Occipital lobe (tissue), 2 donors: ENCODE data around the gene TCEANC2. TPM values are rescaled to one million over a fixed set of nuclear protein-coding genes. Genes with fewer than 3 reads are reported as not detected.
A peak's percentile ranks its signal among the peaks of the same experiment; 100 is the strongest.
"Not testable (repeated sequence)": the region's sequence is repeated elsewhere in the genome, so short reads cannot be mapped to it uniquely, and the experiment has no call there.

ENCODE experiments used
- DNase-seq: peaks from one replicate; lab custom pipeline; 2025; lab: John Stamatoyannopoulos, UW
- total RNA-seq: library from RNA; depleted of rRNA; stranded (reverse); fragments of >200 nt; gene quantifications from one replicate; pipeline ENCODE4 v1.2.3, GENCODE V29; 2014

TCEANC2 gene
- total RNA-seq, result 7.0 TPM

DNA sequence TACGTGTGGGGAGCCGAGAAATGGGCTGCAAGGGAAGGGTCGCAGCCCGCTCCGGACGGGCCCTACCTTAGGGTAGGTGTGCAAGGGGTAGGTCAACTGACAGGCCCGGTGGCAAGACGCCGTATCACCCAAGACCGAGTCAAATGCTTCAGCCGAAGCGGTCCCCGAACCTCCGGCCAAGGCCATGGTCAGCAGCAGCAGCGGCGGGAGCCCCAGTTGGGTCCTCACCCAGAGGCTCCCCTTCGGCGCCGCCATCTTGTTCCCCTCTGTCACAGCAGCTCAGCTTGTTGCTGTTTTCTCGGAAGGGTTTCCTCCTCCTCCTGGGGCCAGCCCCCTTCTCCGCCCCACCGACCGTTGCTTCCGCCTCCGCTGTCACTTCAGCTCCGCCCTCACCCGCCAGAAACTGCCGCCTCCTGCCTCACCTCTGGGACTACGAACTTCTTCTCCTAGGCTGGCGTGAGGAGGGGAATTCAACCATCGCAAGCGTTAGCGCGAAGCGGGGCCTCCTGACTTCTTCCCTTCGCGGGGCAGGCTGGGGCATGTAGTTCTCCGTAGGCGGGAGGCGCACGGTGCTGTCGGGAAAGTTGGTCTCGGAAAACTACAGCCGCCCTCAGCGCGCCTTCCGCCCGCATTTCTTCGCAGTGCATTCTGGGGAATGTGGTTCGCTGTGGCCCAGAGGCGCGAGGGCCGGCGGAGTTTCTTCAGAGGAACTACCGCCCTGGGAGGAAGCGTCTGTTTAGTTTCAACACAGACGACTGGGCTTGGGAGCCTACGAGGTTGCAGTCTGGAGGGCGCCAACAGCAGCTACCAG is at the start of gene TCEANC2, which contains the start of gene TMEM59:
Gene TCEANC2, plus strand, starts transcription at position 675 of the 811 bp plus-strand sequence. CDS start 815 bp downstream, outside the sequence.
Gene TMEM59, minus strand, starts transcription at position 271 of the 811 bp plus-strand sequence. Its CDS starts 16 bp downstream, at position 255.
- DNase-seq, result peak; percentile 99

DNA sequence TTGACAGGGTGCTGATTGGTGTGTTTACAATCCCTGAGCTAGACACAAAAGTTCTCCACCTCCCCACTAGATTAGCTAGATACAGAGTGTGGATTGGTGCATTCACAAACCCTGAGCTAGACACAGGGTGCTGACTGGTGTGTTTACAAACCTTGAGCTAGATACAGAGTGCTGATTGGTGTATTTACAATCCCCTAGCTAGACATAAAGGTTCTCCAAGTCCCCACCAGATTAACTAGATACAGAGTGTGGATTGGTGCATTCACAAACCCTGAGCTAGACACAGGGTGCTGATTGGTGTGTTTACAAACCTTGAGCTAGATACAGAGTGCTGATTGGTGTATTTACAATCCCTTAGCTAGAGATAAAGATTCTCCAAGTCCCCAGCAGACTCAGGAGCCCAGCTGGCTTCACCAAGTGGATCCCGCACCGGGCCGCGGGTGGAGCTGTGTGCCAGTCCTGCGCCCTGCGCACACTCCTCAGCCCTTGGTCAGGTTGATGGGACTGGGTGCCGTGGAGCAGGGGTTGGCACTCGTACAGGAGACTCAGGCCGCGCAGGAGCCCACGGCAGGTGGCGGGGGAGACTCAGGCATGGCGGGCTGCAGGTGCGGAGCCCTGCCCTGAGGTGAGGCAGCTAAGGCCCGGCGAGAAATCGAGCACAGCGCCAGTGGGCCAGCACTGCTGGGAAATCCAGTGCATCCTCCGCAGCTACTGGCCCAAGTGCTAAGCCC is 49.5 kb upstream of the TCEANC2 start:
- DNase-seq, result not testable (repeated sequence)

DNA sequence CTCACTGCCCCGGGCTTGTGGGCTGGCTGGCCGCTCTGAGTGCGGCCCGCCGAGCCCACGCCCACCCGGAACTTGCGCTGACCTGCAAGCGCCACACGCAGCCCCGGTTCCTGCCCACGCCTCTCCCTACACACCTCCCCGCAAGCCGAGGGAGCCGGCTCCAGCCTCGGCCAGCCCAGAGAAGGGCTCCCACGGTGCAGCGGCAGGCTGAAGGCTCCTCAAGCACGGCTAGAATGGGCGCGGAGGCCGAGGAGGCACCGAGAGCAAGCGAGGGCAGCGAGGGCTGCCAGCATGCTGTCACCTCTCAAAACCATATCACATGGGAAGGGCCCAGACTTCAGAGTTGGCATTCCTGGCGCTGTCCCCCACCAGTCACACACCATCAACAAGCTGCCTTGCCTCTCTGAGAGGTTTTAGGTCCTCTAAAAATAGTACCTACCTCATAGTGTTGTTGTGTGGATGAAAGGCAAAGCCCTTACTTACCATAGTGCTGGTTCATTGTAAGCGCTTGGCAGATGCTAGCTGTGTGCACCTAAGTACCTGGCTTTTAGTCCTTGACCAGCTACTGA is 48.8 kb upstream of the TCEANC2 start:
- DNase-seq, result no peak

DNA sequence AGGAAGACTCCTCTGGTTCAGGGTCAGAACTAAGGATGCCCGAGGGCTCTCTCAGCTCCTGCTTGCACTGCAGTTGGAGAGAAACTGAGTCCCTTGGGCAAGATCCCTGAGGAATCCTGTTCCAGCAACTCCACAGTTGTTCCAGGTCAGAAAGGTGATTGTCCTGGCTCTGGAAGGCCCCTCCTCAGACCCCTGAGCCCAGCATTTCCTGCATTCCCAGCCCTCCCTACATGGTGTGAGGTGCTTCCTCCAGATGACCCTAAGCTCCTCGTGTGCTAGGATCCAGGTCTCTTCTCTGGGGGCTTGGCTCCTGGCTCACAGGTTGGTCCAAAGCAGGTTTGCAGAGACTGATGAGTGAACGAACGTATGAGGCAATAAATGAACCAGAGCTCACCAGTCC is 46.9 kb upstream of the TCEANC2 start:
- no peak for DNase-seq

DNA sequence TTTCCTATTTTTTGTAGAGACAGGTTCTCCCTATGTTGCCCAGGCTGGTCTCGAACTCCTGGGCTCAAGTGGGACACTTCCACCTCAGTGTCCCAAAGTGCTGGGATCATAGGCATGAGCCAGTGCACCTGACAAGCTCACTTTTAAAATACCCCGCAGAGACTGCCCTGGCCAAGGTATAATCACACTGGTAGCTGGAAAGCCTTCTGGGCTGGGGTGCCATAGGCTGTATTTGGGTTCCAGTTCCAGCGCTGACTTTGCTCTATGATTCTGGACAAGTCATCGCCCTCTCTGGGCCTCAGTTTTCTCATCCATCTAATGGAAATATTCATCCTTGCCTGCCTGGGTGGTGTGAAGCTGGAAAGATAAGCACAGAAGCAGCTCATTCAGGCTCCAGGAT is 45.8 kb upstream of the TCEANC2 start:
- no peak for DNase-seq

DNA sequence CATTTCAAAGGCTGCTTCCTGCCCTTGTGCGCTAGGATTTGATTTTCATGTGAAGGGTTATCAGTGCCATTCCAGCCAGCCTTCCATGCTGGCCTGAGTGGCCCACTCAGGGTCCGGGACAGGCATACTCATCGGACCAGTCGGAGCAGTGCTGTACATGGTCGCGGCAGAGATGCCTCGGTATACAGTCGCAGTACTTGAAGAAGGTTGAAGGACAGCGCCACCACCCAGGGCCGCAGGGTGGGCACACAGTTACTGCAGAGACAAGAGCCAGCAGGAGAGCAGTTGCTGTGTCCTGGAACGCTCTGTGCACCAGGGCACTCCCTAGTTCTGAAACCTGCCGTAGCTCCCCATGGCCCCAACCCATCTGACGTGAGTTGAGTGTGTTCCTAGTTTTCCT is 44.5 kb upstream of the TCEANC2 start:
- DNase-seq, result no peak

DNA sequence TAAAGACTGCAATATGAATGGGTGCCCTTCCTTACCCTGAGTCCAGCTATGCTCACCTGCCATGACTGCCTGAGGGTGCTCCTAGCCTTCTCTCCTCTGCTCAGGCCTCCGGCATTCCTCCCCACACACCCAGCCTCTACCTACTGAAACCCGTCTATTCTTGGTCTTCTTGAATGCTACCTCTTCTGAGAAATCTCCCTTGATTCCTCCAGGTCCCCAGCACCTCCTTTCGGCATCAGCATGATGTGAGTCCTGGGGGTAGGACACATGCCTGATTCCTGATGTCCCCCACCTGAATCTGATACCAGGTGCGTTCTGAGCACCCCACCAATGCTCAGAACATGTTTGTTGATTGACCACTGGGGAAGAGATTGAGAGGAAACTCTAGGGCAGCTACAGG is 44.0 kb upstream of the TCEANC2 start:
- DNase-seq, result no peak

DNA sequence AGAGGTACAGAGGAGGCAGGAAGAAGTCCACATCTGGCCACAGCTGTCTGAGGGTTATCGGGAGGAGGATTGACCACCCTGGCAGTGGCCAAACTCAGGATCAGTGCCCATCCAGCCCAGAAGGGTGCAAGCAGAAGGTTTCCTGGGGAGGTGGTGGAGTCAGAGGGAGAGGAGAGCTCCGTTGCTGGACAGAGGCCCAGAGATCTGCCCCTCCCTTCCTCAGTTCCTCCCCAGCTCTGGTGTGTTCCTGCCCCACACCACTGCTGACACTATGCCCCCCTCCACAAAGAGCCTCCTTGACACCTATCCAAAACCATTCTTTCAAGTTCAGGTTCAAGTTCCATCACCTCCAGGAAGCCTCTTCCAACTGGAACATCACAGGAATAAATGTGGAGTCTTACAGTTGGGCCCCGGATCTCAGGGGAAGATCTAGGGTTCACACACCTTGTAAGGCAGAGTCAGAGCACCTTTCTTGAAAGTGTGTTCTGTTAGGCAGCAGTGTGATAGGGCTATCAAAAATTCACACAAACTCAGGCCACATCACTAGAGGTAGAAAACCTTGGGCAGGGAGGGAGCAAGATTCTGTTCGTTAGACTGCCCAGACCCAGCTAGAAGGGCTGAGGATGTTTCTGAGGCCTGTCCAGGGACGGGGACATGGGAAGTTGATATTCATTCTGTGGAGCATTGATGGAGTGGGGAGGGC is 42.8 kb upstream of the TCEANC2 start:
- no peak for DNase-seq

DNA sequence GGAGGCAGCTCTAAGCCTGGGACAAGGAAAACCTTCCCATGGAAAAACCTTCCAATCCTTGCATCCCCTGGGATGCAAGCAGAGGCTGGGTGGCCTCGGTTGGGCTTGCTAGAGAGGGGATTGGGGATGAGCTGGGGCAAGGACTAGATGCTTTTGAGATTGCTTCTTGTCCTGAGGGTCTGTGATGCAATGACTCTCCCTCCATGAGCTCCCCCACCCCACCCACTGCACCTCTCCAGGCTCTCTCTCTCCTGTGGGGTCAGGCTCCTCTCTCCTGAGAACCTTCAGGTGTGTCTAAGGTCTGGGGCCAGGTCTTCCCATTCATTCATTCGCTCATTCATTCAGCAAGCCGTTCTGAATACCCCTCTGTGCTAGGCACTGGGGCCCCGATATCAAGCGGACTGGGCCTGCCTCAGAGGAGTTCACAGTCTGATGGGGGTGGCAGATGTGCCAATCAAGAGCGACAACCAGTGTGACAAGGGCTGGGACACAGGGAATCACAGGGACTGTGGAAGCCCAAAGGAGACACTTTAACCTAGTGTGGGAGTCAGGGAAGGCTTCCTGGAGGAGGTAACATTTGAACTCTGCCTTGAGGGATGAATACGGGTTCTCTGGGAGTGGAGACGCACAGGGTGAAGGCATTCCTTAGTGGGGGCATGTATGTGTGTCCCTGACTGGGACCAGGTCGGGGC is 41.9 kb upstream of the TCEANC2 start:
- DNase-seq, result no peak

DNA sequence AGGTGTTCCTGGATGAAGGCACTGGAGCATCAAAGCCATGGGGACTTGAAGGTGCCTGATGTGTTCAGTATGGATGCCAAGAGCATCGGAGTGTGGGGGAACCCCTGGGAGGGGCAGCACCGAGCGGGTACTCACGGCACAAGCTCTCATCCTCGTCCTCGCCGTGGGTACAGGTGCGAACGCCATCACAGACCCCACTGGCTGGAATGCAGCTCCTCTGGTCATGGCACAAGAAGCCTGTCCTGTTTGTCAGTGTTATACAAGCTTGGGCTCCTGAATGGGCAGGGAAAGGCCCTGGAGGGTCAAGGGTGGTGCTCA is 41.4 kb upstream of the TCEANC2 start:
- DNase-seq, result no peak

DNA sequence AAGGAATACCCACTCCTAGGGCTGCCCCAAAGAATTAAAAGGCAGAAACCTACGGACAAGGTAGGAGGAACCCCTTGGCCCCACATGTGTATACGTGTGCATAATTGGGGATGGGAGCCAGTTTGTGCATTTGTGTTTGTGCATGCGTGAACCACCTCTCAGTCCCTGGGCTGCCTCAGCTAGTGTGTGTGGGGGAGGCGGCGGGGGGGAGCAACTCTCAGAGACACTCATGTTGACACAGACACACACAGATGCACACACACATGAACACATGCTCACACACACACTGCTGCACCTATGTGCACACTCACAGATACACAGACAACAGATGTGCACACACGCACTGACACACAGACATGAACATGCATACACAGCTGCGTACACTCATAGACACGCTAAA is 40.5 kb upstream of the TCEANC2 start:
- DNase-seq, result no peak

DNA sequence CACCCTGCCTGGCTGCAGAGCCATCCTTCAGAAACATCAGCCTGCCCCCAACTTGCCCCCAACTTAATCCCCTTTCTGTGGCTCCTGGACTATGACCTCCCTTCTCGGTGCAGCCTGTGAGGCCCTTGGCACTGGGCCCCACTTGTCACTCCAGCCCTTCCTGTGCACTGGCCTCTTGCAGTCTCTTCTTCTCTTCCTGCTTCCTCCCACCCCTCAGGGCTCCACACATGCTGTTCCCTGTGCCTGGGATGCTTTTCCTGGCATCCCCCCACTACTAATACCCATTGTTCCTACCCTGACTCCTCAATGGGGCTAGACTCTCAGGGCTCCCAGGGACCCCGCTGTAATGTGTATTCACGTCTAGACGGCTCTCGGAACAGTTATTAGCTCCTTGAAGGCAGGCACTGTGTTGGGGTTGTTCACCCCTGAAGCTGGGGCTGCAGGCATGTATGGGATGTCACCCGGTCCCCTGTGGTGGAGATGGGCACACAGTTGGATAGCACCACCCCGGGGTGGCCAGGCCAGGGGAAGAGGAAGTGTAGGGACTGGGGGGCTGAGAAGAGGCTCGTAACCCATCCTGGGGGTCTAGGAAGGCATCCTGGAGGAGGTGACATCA is 39.9 kb upstream of the TCEANC2 start:
- DNase-seq, result no peak

DNA sequence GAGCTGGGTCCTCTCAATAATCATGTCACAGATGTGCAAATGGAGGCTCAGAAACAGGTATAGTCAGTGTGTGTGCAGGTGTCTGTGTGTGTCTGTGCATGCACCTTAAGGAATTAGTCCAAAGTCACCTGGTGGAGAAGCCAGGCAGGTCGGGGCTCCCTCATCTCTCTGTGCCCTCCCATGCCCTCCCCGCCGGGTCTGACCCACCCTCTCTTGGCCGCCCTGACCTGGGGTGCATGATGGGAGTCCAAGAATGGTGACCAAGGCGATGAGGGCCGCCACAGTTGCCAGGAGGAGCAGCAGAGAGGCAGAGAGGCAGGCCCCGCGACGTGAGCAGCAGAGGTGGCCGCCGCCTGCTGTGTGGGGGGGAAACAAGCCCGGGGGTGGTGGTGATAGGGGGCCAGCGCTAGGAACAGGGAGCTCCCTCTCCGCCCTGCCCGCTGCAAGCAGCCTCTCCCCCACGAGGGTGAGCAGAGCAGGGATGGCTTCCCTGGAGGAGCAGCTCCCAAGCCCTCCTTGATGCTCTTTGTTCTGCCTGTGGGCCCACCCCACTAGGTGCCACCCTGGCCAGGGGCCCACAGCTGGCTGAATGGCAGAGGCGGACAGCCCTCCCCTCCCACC is 39.3 kb upstream of the TCEANC2 start:
- no peak for DNase-seq

DNA sequence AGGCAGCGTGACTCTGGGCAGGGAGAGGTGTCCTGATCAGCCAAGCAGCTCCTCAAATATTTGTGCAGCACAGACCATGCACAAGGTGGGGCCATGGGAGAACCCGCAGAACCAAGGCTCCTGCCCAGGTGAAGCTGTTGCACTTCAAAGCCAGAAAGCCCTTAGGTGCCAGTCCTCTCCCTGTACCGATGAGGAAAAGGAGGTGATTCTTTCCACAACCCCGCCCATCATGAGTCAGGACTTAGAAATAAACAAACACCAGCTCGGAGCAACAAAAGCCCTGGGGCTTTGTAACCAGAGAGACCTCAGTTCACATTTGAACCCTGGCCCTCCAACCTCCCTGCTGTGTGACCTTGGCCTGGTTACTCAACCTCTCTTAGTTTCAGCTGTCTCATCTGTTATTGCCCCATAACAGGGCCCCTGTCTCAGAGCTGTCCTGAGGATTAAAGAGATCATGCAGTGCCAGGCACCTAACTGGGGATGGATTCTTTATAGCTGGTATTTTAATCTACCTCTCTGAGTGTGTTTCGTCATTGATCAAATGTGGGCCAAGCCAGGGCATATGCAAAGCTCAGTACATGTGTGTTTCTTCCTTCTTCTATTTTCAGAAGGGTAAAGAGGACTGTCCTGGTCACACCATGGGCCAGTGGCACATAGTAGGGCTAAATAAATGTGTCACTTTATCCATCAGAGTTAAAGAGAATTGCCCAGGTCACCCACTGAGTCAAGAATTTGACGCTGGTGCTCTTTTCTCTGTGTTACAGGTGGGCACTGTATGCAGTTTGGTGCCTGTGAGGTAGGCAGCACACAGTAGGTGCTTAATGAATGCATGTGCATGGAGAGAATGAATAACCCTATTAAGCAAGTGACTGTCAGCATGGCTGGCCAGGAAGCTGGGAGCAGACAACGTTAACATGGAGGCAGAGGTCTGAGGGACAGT is 36.8 kb upstream of the TCEANC2 start:
- no peak for DNase-seq

DNA sequence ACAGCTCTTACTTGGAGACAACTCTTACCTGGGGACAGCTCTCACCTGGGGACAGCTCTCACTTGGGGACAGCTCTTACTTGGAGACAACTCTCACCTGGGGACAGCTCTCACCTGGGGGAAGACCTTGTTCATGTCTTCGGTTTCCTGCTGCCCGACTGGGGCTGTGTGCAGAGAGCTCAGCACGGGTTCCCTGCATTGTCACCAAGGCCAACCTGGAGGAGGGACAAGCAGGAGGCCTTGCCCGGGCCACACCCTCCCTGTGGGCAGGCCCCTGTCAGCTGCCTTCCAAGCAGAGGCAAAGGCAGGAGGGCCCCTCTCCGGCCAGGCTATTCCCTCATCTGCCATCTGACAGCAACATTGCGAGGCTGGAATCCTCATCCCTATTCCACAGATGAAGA is 35.4 kb upstream of the TCEANC2 start, which contains the start of gene LDLRAD1:
Gene LDLRAD1, minus strand, starts transcription at position 208 of the 400 bp plus-strand sequence. Its CDS starts 74 bp downstream, at position 134.
- no peak for DNase-seq

DNA sequence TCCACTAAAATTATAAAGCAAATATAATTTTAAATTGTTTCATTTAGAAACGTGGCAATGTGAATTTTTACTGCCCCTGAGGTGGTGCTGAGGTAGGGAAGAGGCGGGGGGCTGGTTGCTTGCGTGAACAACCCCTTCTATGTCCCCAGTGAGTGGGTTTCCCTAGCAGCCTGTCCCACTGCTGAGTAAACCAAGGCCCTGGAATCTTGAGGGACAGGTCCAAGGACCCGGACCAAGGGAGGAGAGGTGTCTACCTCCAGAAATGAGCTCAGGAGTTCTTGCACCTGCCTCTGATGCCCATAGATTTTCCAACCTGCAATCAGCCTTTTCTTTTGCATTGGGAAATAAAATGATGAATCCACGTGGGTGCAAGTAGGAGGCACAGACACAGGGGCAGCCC is 34.8 kb upstream of the TCEANC2 start:
- DNase-seq, result no peak

DNA sequence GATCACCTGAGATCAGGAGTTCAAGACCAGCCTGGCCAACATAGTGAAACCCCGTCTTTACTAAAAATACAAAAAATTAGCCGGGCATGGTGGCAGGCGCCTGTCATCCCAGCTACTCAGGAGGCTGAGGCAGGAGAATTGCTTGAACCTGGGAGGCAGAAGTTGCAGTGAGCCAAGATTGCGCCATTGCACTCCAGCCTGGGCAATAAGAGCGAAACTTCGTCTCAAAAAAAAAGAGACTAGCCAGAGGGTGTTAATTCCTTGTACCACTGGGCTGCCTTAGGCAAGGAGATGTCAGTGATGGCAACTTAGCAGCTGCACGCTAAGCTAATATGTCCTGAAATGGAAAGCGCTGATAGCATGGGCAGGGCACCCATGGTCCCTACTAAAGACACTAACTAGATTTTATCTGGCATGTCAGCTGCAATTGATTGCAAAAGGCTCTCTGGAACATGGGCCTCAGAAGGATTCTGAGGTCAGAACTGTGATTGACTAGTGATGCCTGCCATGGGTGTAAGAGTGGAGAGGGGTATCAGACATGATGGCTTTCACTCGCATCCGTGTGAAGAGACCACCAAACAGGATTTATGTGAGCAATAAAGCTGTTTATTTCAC is 33.7 kb upstream of the TCEANC2 start:
- DNase-seq, result not testable (repeated sequence)

DNA sequence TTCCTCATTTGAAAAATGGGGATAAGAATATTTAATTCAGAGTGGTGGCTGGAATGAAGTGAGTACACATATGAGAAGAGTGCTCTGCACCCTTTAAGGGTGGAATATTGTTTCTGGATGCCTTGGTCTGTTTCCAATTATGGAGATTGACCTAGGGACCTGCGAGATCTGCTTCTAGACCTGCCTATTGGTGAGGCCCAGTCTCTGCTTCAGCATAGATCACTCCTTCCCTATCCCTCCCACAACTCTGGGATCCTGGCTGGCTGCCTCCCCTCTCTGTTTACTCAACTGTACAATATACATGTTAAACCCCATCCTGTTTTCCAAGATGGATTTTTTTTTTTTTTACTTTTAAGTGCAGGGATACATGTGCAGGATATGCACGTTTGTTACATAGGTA is 29.1 kb upstream of the TCEANC2 start:
- no peak for DNase-seq

DNA sequence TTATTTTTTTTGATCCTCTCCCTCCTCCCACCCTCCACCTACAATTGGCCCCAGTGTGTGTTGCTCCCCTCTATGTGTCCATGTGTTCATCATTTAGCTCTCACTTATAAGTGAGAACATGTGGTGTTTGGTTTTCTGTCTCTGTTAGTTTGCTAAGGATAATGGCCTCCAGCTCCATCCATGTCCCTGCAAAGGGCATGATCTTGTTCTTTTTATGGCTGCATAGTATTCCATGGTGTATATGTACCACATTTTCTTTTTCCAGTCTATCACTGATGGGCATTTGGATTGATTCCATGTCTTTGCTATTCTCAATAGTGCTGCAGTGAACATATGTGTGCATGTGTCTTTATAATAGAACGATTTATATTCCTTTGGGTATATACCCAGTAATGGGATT is 28.6 kb upstream of the TCEANC2 start:
- DNase-seq, result not testable (repeated sequence)
